GM04504 (cell line): ENCODE measurements around the gene LRMDA.
"Not testable (repeated sequence)": the region's sequence is repeated elsewhere in the genome, so short reads cannot be mapped to it uniquely, and the experiment has no call there.

Experiments
- DNase-seq: peaks from one replicate; pipeline ENCODE4 v3.0.0-alpha.2; 2012; ENCODE audit warnings: low read depth

Gene LRMDA

GRCh38 chr10:75589895-75590654 lies 158.7 kb downstream of the LRMDA start:
- DNase-seq: no peak

- no peak for DNase-seq
These were observed 160.8 kb downstream of the LRMDA start for GRCh38 chr10:75592151-75592787.

- DNase-seq: no peak
These were observed 161.6 kb downstream of the LRMDA start for GRCh38 chr10:75592791-75593643.

GRCh38 chr10:75593692-75594556 lies 162.5 kb downstream of the LRMDA start:
- DNase-seq: no peak

GRCh38 chr10:75596930-75597620 lies 165.7 kb downstream of the LRMDA start:
- DNase-seq: no peak

- DNase-seq: no peak
These were observed 166.5 kb downstream of the LRMDA start for GRCh38 chr10:75597773-75598440.

- DNase-seq: no peak
These were observed 167.6 kb downstream of the LRMDA start for GRCh38 chr10:75598998-75599397.

GRCh38 chr10:75599875-75600648 lies 168.6 kb downstream of the LRMDA start:
- no peak for DNase-seq

GRCh38 chr10:75600833-75601232 lies 169.4 kb downstream of the LRMDA start:
- DNase-seq: no peak

GRCh38 chr10:75602341-75602740 lies 170.9 kb downstream of the LRMDA start:
- DNase-seq: no peak

GRCh38 chr10:75605096-75605495 lies 173.7 kb downstream of the LRMDA start:
- no peak for DNase-seq

GRCh38 chr10:75605795-75606194 lies 174.4 kb downstream of the LRMDA start:
- DNase-seq: not testable (repeated sequence)

GRCh38 chr10:75606203-75606779 lies 174.9 kb downstream of the LRMDA start:
- DNase-seq: no peak

- DNase-seq: no peak
These were observed 176.2 kb downstream of the LRMDA start for GRCh38 chr10:75607576-75607975.

- DNase-seq: no peak
These were observed 178.8 kb downstream of the LRMDA start for GRCh38 chr10:75610183-75610582.

- DNase-seq: no peak
These were observed 180.0 kb downstream of the LRMDA start for GRCh38 chr10:75611172-75611992.

- DNase-seq: no peak
These were observed 180.6 kb downstream of the LRMDA start for GRCh38 chr10:75611993-75612372.

- DNase-seq: no peak
These were observed 181.7 kb downstream of the LRMDA start for GRCh38 chr10:75612904-75613684.
